D721Med (cell line): ENCODE data around the gene ACSF3.

Experiments
- DNase-seq: peaks from one replicate; pipeline ENCODE4 v3.0.0; 2011; ENCODE audit warnings: low spot score; ENCODE audit not compliant: insufficient read length
- FAIRE-seq: peaks from 2 replicates; lab custom pipeline; 2011; peaks lifted over from hg19 to GRCh38; lab: Jason Lieb, UNC
- TF ChIP-seq, protein P1 (sequence below): IDR thresholded peaks from 2 replicates; pipeline ENCODE4 v1.5.1; 2012; ENCODE audit warnings: mild to moderate bottlenecking, control low read depth; ENCODE audit not compliant: insufficient read depth; ENCODE audit errors: missing control alignments

ACSF3 gene

GRCh38 chr16:89172171-89172527, 78.5 kb downstream of the ACSF3 start:
- FAIRE-seq (no peak), DNase-seq (no peak)
- TF ChIP-seq, protein P1, sequence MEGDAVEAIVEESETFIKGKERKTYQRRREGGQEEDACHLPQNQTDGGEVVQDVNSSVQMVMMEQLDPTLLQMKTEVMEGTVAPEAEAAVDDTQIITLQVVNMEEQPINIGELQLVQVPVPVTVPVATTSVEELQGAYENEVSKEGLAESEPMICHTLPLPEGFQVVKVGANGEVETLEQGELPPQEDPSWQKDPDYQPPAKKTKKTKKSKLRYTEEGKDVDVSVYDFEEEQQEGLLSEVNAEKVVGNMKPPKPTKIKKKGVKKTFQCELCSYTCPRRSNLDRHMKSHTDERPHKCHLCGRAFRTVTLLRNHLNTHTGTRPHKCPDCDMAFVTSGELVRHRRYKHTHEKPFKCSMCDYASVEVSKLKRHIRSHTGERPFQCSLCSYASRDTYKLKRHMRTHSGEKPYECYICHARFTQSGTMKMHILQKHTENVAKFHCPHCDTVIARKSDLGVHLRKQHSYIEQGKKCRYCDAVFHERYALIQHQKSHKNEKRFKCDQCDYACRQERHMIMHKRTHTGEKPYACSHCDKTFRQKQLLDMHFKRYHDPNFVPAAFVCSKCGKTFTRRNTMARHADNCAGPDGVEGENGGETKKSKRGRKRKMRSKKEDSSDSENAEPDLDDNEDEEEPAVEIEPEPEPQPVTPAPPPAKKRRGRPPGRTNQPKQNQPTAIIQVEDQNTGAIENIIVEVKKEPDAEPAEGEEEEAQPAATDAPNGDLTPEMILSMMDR: no peak

GRCh38 chr16:89172528-89173173, 79.0 kb downstream of the ACSF3 start:
- no peak for FAIRE-seq
- TF ChIP-seq, protein P1: no peak

GRCh38 chr16:89173174-89173921, 79.7 kb downstream of the ACSF3 start:
- no peak for DNase-seq
- FAIRE-seq: no peak
- TF ChIP-seq, protein P1: no peak

More at GRCh38 chr16:89172528-89173173, 79.0 kb downstream of the ACSF3 start:
- DNase-seq: no peak

DNA sequence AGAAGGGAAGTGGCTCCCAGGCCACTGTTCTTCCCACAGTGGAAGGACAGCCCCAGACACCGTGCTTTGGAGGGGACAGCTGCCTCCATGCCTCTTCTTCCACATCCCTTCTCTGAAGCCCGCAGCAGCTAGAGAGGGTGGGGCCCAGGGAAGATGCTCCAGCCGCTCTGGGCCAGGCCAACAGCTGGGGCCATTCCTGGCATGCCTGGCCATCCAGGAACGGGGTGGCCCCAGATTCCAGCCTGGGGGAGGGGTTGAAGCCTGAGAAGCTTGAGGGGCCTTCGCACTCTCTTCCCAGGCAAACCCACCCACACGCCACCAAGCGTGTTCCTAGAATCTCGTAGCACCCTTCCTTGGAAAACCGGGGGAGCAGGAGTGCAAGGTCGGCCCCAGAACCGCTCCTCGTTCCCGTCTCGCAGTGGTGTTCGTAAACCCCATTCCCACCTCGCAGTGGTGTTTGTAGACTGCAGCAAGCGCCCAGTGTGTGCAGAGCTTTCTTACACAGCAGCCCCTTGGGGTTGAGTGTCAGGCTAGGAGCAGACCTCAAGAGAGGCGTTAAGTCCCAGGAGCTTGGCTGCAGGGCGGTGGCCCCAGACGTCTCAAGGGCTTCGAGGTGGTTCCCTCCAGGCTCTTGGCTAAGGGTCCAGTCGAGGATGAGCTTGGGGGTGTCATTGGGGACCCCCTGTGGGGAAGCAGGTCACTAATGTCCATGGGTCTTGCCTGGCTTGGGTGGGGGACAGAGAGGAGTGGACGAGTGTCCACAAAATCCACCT, 80.6 kb downstream of the ACSF3 start:
- FAIRE-seq (no peak), DNase-seq (no peak)
- TF ChIP-seq, protein P1: no peak

DNA sequence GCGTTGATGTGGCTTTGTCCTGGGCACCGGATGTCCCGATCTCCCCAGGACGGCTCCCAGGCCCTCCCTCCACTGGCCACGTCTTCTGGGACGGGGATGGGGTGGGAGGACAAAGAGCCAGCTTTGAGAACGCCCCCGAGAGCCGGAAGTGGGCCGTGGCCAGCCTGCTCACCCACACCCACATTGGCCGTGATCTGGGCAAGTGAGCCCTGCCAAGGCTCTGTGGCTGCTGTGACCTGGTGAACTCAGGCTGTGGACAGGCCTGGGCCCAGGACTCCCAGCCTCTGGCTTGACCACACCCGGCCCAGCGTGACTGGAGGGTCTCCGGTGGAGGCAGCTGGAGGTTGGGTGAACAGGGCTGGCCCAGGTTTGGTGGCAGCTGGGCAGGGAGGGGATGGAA, 81.2 kb downstream of the ACSF3 start:
- DNase-seq (no peak), FAIRE-seq (no peak)
- TF ChIP-seq, protein P1: no peak

GRCh38 chr16:89175280-89176146, 81.9 kb downstream of the ACSF3 start:
- FAIRE-seq: no peak
- DNase-seq: no peak
- TF ChIP-seq, protein P1: no peak
